Caco-2 (cell line): ENCODE data around the gene ZNF506. TPM values are rescaled to one million over a fixed set of nuclear protein-coding genes. Genes with fewer than 3 reads are reported as not detected.
"Not testable (repeated sequence)": the region's sequence is repeated elsewhere in the genome, so short reads cannot be mapped to it uniquely, and the experiment has no call there.

Experiments used
- BruUV-seq: library from RNA; stranded (reverse); fragments of 400-500 nt; replicated peaks from 2 replicates; lab custom pipeline; 2021; lab: Mats Ljungman, UMichigan
- CTCF ChIA-PET: fragments of 300-600 bp; sonication (Branson Sonifier 250); formaldehyde crosslinking; loops from one replicate; lab custom pipeline; 2022; ENCODE audit warnings: antibody characterized with exemption; lab: Charles Lee
- POLR2A ChIA-PET: fragments of 300-600 bp; sonication (Branson Sonifier 250); formaldehyde crosslinking; loops from one replicate; lab custom pipeline; 2022; ENCODE audit warnings: antibody characterized with exemption; lab: Charles Lee
- DNase-seq, 2 experiments: peaks; one replicate each; pipeline versions ENCODE4 v3.0.0 to v3.0.0-alpha.2; 2020 to 2022
- H3K27me3 ChIP-seq: replicated peaks from 2 replicates; pipeline ENCODE4 v1.6.0; 2011; ENCODE audit warnings: low read length; ENCODE audit not compliant: control insufficient read depth, insufficient read depth
- H3K36me3 ChIP-seq: 2 replicates; pipeline ENCODE4 v1.5.1; 2011; ENCODE audit warnings: low read length; ENCODE audit not compliant: control insufficient read depth, insufficient read depth
- H3K4me1 ChIP-seq: fragments of 250-450 bp; sonication (Bioruptor Pico); 2 replicates; pipeline ENCODE4 v1.5.1; 2020; ENCODE audit warnings: mild to moderate bottlenecking
- H3K4me3 ChIP-seq: 2 replicates; pipeline ENCODE4 v1.5.1; 2011; ENCODE audit warnings: low read depth, mild to moderate bottlenecking, control low read depth, low read length
- H3K9me3 ChIP-seq: fragments of 250-450 bp; sonication (Bioruptor Pico); 2 replicates; pipeline ENCODE4 v1.5.1; 2020; ENCODE audit warnings: mild to moderate bottlenecking, moderate library complexity
- H3K27ac Mint-ChIP-seq: one replicate; pipeline ENCODE4 v1.8.0; 2022; ENCODE audit warnings: mixed read lengths; ENCODE audit not compliant: unreplicated experiment
- H3K27me3 Mint-ChIP-seq: one replicate; pipeline ENCODE4 v1.8.0; 2022; ENCODE audit warnings: mixed read lengths; ENCODE audit not compliant: insufficient read depth, unreplicated experiment
- H3K36me3 Mint-ChIP-seq: one replicate; pipeline ENCODE4 v1.8.0; 2022; ENCODE audit warnings: mild to moderate bottlenecking, mixed read lengths; ENCODE audit not compliant: insufficient read depth, unreplicated experiment
- H3K4me1 Mint-ChIP-seq: one replicate; pipeline ENCODE4 v1.8.0; 2022; ENCODE audit warnings: low read depth, mixed read lengths; ENCODE audit not compliant: unreplicated experiment
- H3K4me3 Mint-ChIP-seq: one replicate; pipeline ENCODE4 v1.8.0; 2022; ENCODE audit warnings: mild to moderate bottlenecking, moderate library complexity, mixed read lengths; ENCODE audit not compliant: unreplicated experiment
- H3K9me3 Mint-ChIP-seq: one replicate; pipeline ENCODE4 v1.8.0; 2022; ENCODE audit warnings: mixed read lengths; ENCODE audit not compliant: unreplicated experiment
- CTCF ChIP-seq, 2 experiments: fragments of 200-600 bp in 1 of 2; IDR thresholded peaks; 1 replicate in 1 of 2; 2 replicates in 1 of 2; pipeline versions ENCODE4 v1.5.1 to v1.8.0; 2011 to 2022; ENCODE audit warnings: antibody characterized with exemption in 1 of 2, control low read depth in 1 of 2, inconsistent platforms in 1 of 2, low read depth in 1 of 2, low read length in 1 of 2, mild to moderate bottlenecking in 1 of 2, moderate library complexity in 1 of 2; ENCODE audit not compliant: insufficient read depth in 1 of 2, severe bottlenecking in 1 of 2, unreplicated experiment in 1 of 2
- intact Hi-C: fragments of 100-400 bp; cut with micrococcal nuclease; formaldehyde crosslinking; loops from one replicate; pipeline ENCODE4 v1.10.0; 2022; ENCODE audit not compliant: unreplicated experiment
- total RNA-seq: library from RNA; stranded (reverse); gene quantifications from 2 replicates; pipeline ENCODE4 v1.2.3, GENCODE V29; 2022

Gene ZNF506
- total RNA-seq, 1 experiment from 2014 or later: 9.4 TPM

GRCh38 chr19:19826875-19827274 lies 5.3 kb upstream of the ZNF506 start:
- TF ChIP-seq CTCF (IDR thresholded peaks at IDR 0.05; ENCODE audit: insufficient read depth in 1 of 2, low read depth in 1 of 2, low read length in 1 of 2, severe bottlenecking in 1 of 2, unreplicated experiment in 1 of 2): no peak
- peaks cover 26% of the 10 kb centered on the region for H3K9me3 ChIP-seq

GRCh38 chr19:19823916-19824315 lies 2.4 kb upstream of the ZNF506 start:
- ChIA-PET CTCF (no interaction called here), POLR2A (no interaction called here)
- no peaks in the 10 kb centered on the region for H3K4me1 Mint-ChIP-seq
- no peak overlapping the region for H3K4me3 ChIP-seq
- H3K9me3 Mint-ChIP-seq: peaks cover 36% of the 10 kb centered on the region
- H3K4me1 ChIP-seq: no peaks in the 10 kb centered on the region
- TF ChIP-seq CTCF (IDR thresholded peaks at IDR 0.05; ENCODE audit: insufficient read depth in 1 of 2, low read depth in 1 of 2, low read length in 1 of 2, severe bottlenecking in 1 of 2, unreplicated experiment in 1 of 2): no peak
- no TSS peak for BruUV-seq
- DNase-seq: no peak
- no peak overlapping the region for H3K4me3 Mint-ChIP-seq
- H3K36me3 ChIP-seq: no peaks in the 10 kb centered on the region
- intact Hi-C loops: no loop called here
- H3K27me3 Mint-ChIP-seq: no peaks in the 10 kb centered on the region
- no peaks in the 10 kb centered on the region for H3K27me3 ChIP-seq
- peaks cover 19% of the 10 kb centered on the region for H3K9me3 ChIP-seq
- no peak overlapping the region for H3K27ac Mint-ChIP-seq
- H3K36me3 Mint-ChIP-seq: peaks cover 12% of the 10 kb centered on the region

More at GRCh38 chr19:19826875-19827274, 5.3 kb upstream of the ZNF506 start:
- CTCF ChIA-PET: no interaction called here
- Mint-ChIP-seq H3K4me1 (no peaks in the 10 kb centered on the region), H3K27ac (no peak overlapping the region), H3K36me3 (no peaks in the 10 kb centered on the region), H3K4me3 (no peak overlapping the region), H3K27me3 (no peaks in the 10 kb centered on the region), H3K9me3 (peaks cover 63% of the 10 kb centered on the region)
- DNase-seq: no peak
- Histone ChIP-seq H3K36me3 (no peaks in the 10 kb centered on the region), H3K4me1 (no peaks in the 10 kb centered on the region), H3K27me3 (no peaks in the 10 kb centered on the region), H3K4me3 (no peak overlapping the region)
- POLR2A ChIA-PET: no interaction called here
- BruUV-seq: no TSS peak
- intact Hi-C loops: no loop called here

- H3K4me1 ChIP-seq, DNase-seq, H3K27me3 Mint-ChIP-seq, CTCF ChIA-PET, H3K4me1 Mint-ChIP-seq, H3K27me3 ChIP-seq, BruUV-seq, H3K36me3 ChIP-seq: not testable (repeated sequence)
- peak overlapping the region; percentile 77 for H3K4me3 Mint-ChIP-seq
- intact Hi-C loops: loop anchor here (1.0 kb wide), 1 partner anchor 43 kb away; the partner anchor contains the start of gene ZNF253
- H3K36me3 Mint-ChIP-seq: peaks cover 12% of the 10 kb centered on the region
- H3K9me3 Mint-ChIP-seq: peaks cover 24% of the 10 kb centered on the region
- H3K27ac Mint-ChIP-seq: peak overlapping the region; percentile 85
- POLR2A ChIA-PET: interaction anchor here (1.2 to 1.7 kb wide), 5 partner anchors 44 to 89 kb away, joined by 3 to 8 read pairs (median 7); partner anchors contain the start of genes ZNF14 and ZNF253
- H3K4me3 ChIP-seq: peak overlapping the region; percentile 66
- H3K9me3 ChIP-seq: peaks cover 25% of the 10 kb centered on the region
These were observed 426 bp upstream of the ZNF506 start for GRCh38 chr19:19821976-19822375.
